Glutamatergic neuron (in vitro differentiated cells): ENCODE data around the gene ZCCHC9. TPM values are rescaled to one million over a fixed set of nuclear protein-coding genes. Genes with fewer than 3 reads are reported as not detected.
"Not testable (repeated sequence)": the region's sequence is repeated elsewhere in the genome, so short reads cannot be mapped to it uniquely, and the experiment has no call there.

Source experiments
- DNase-seq: peaks from one replicate; pipeline ENCODE4 v3.0.0; 2022
- H3K27ac Mint-ChIP-seq: one replicate; pipeline ENCODE4 v1.8.0; 2020; ENCODE audit warnings: mild to moderate bottlenecking, mixed read lengths, inconsistent platforms; ENCODE audit not compliant: unreplicated experiment
- H3K27me3 Mint-ChIP-seq: one replicate; pipeline ENCODE4 v1.8.0; 2020; ENCODE audit warnings: mild to moderate bottlenecking, moderate library complexity, mixed read lengths, inconsistent platforms; ENCODE audit not compliant: unreplicated experiment
- H3K36me3 Mint-ChIP-seq: one replicate; pipeline ENCODE4 v1.8.0; 2020; ENCODE audit warnings: mild to moderate bottlenecking, mixed read lengths, inconsistent platforms; ENCODE audit not compliant: unreplicated experiment
- H3K4me1 Mint-ChIP-seq: one replicate; pipeline ENCODE4 v1.8.0; 2020; ENCODE audit warnings: mild to moderate bottlenecking, low read depth, mixed read lengths, inconsistent platforms; ENCODE audit not compliant: unreplicated experiment
- H3K4me3 Mint-ChIP-seq: one replicate; pipeline ENCODE4 v1.8.0; 2020; ENCODE audit warnings: mild to moderate bottlenecking, mixed read lengths, inconsistent platforms; ENCODE audit not compliant: unreplicated experiment
- H3K9me3 Mint-ChIP-seq: one replicate; pipeline ENCODE4 v1.8.0; 2020; ENCODE audit warnings: mild to moderate bottlenecking, moderate library complexity, mixed read lengths, inconsistent platforms; ENCODE audit not compliant: unreplicated experiment
- CTCF ChIP-seq: fragments of 200-600 bp; sonication (generic); IDR thresholded peaks from one replicate; pipeline ENCODE4 v1.5.0; 2021; ENCODE audit not compliant: partially characterized antibody, unreplicated experiment
- total RNA-seq: library from RNA; stranded (reverse); fragmentation: NEBNext Ultra II Directional; extraction: Animal tissue kit (Norgen Biotek cat#: 25700); gene quantifications from one replicate; pipeline ENCODE4 v1.2.1, GENCODE V29; 2021; ENCODE audit not compliant: unreplicated experiment

Gene ZCCHC9
- total RNA-seq, 1 donor from 2014 or later: 14.8 TPM

DNA sequence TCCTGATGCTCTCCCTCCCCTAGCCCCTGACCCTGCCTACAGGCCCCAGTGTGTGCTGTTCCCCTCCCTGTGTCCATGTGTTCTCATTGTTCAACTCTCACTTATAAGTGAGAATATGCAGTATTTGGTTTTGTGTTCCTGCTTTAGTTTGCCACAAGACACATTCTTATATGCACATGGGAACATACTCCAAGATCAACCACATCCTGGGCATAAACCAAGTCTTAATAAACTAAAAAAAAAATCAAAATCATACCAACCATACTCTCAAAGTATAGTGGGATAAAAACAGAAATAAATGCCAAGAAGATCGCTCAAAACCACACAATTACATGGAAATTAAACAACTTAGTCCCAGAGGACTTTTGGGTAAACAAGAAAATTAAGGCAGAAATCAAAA lies 11.2 kb upstream of the ZCCHC9 start:
- H3K9me3 Mint-ChIP-seq: peaks cover 2% of the 10 kb centered on the region

DNA sequence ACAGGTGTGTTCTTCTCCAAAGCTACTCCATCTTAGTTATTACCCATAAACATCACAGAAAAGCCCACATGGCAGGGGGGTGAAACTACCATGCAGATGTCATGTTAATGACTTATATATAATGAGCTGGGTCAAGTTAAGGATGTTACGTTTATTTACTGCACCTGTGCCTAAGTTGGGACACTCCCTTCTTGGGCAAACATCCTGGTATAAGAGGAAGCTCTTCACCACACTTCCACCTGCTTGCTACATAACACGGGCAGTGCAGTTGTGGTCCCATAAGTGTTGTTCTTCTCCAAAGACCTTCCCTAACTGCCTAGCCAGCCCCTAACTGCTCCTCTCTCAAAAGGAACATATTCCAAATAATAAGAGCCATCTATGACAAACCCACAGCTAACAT lies 9.3 kb upstream of the ZCCHC9 start:
- no peak for DNase-seq
- H3K9me3 Mint-ChIP-seq: peaks cover 2% of the 10 kb centered on the region
- no peak for TF ChIP-seq CTCF
- no peaks in the 10 kb centered on the region for H3K4me1 Mint-ChIP-seq
- no peak overlapping the region for H3K27ac Mint-ChIP-seq
- peaks cover 20% of the 10 kb centered on the region for H3K36me3 Mint-ChIP-seq
- H3K27me3 Mint-ChIP-seq: no peaks in the 10 kb centered on the region
- H3K4me3 Mint-ChIP-seq: no peak overlapping the region

More for the DNA sequence above, 11.2 kb upstream of the ZCCHC9 start:
- H3K4me3 Mint-ChIP-seq: no peak overlapping the region
- H3K27ac Mint-ChIP-seq: no peak overlapping the region
- no peak for DNase-seq
- H3K27me3 Mint-ChIP-seq: no peaks in the 10 kb centered on the region
- H3K4me1 Mint-ChIP-seq: no peaks in the 10 kb centered on the region
- TF ChIP-seq CTCF: no peak
- H3K36me3 Mint-ChIP-seq: peaks cover 20% of the 10 kb centered on the region

GRCh38 chr5:81294021-81294420 lies 7.4 kb upstream of the ZCCHC9 start:
- H3K9me3 Mint-ChIP-seq, H3K27ac Mint-ChIP-seq, H3K27me3 Mint-ChIP-seq, DNase-seq, H3K4me1 Mint-ChIP-seq, H3K4me3 Mint-ChIP-seq: not testable (repeated sequence)
- peaks cover 20% of the 10 kb centered on the region for H3K36me3 Mint-ChIP-seq

DNA sequence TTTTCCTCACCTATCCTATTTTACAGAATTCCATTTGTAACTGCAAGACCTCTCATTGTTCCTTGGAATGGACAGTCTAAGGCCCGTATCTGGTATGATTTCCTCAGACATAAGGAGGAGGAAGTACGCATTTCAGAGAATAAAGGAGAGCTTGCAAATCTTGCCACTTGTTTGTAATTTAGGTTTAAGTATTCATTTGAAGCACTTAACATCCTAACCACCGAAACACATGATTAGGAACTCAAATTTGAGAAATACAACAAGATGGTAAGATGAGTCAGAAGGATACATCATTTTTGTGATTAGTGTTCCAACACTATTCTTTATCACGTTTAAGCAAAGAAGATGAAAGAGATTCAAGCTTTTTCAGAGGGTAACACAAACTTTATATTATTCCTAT lies 3.9 kb upstream of the ZCCHC9 start:
- H3K36me3 Mint-ChIP-seq: peaks cover 7% of the 10 kb centered on the region
- peaks cover 3% of the 10 kb centered on the region for H3K27me3 Mint-ChIP-seq
- peaks cover 5% of the 10 kb centered on the region for H3K9me3 Mint-ChIP-seq
- H3K4me3 Mint-ChIP-seq: no peak overlapping the region
- no peak overlapping the region for H3K27ac Mint-ChIP-seq
- no peak for TF ChIP-seq CTCF
- no peak for DNase-seq
- H3K4me1 Mint-ChIP-seq: peaks cover 7% of the 10 kb centered on the region

GRCh38 chr5:81300921-81301270 lies 491 bp upstream of the ZCCHC9 start:
- no peak for DNase-seq
- Mint-ChIP-seq H3K4me3 (peak overlapping the region; percentile 95), H3K36me3 (no peaks in the 10 kb centered on the region), H3K9me3 (peaks cover 5% of the 10 kb centered on the region), H3K27me3 (peaks cover 3% of the 10 kb centered on the region), H3K4me1 (peaks cover 7% of the 10 kb centered on the region), H3K27ac (peak overlapping the region; percentile 93)
- TF ChIP-seq CTCF: no peak

- H3K9me3 Mint-ChIP-seq: peaks cover 5% of the 10 kb centered on the region
- no peak for TF ChIP-seq CTCF
- no peak overlapping the region for H3K27ac Mint-ChIP-seq
- no peak for DNase-seq
- no peaks in the 10 kb centered on the region for H3K36me3 Mint-ChIP-seq
- peak overlapping the region; percentile 95 for H3K4me3 Mint-ChIP-seq
- H3K4me1 Mint-ChIP-seq: peaks cover 7% of the 10 kb centered on the region
- peaks cover 3% of the 10 kb centered on the region for H3K27me3 Mint-ChIP-seq
Measured at GRCh38 chr5:81302596-81302995, 1.2 kb downstream of the ZCCHC9 start.
